LNCAP (cell line): Measurements from ENCODE around the gene TRUB2.

Experiments used
- CTCF ChIP-seq: fragments of 450-650 bp; IDR thresholded peaks from 2 replicates; pipeline ENCODE4 v1.5.1; 2017; ENCODE audit warnings: mild to moderate bottlenecking

Gene TRUB2

DNA sequence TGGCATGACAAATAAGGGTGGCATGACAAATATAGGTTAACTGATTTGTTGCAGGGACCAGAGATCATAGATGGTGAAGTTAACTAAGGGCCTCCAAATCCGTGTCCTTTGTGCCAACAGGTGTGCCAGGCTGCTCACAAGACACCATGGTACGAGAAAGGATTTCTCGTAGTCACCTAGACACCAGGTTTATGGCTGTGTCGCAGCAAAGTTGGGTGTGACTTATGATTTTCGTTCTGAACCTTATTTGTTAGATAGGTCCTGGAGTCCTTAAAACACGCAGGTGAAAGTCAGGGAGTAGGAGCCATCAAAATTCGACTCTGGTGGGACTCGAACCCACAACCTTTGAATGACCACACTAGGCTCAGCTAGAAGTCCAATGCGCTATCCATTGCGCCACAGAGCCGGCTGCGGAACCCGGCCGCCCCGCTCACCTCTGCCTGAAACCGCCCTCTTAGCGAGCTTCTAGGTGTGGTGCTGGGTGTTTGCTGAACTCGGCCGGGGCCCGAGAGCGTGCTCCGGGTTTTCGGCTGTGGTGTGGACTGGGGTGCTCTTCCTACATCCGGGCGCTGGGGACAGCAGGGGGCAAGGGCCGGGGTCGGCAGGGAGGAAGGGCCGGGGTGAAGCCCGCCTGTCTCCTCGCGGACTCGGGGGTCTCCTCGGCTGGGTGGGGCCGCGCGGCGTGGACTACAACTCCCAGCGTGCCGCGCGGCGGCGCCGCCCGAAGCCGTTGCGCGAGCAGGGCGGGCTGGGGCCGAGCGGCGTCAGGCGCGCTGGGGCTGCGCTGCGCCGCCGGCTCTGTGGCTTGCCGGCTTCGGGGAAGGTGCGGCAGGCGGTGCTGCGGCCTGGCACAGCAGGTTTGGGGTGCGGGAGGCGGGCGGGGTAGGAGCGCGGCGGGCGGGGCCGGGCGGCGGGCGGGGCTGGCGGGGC is 17.8 kb upstream of the TRUB2 start, which contains the start of gene SLC27A4:
Gene SLC27A4 (plus strand): TSS at position 767 of the 930 bp plus-strand sequence. CDS start 2,606 bp downstream, outside the sequence.
- TF ChIP-seq CTCF = no peak

- TF ChIP-seq CTCF = no peak
These were observed 15.7 kb upstream of the TRUB2 start for GRCh38 chr9:128337936-128338335.

DNA sequence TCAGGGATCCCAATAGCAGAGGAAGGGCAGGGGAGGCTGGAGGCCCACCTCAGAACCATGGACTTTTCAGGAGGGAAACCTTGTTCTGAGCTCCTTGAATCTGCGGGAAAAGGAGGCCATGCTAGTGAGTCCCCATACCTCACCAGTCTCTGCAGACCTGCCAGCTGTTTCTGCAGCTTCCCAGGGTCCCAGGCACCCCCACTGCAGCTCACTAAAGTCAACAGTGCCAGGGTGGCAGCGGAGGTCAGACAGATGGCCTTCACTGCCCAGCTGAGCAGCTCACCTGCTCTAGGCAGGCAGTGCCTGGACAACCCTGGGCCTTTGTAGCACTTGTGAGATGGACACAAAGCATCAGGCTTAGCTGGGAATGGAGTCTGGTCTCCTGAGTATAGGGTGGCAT is 13.7 kb upstream of the TRUB2 start:
- TF ChIP-seq CTCF = no peak

GRCh38 chr9:128335161-128335560 is 12.9 kb upstream of the TRUB2 start:
- TF ChIP-seq CTCF = no peak

DNA sequence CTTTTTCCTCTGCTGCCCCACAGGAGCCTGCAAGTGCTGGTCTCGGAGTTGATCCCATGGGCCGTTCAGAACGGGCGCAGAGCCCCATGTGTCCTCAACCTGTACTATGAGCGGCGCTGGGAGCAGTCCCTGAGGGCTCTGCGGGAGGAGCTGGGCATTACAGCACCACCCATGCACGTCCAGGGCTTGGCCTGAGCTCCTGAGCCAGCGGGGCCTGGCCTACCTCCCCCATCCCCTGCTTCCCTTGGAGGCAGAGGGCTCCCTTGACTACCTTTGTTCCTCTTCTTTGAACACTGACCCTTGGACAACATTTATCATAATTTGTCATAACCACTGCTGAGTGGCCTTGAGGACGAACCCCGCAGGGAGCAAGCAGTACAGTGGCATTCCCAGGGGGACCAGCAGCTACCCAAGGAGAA is 11.2 kb upstream of the TRUB2 start:
- no peak for TF ChIP-seq CTCF

DNA sequence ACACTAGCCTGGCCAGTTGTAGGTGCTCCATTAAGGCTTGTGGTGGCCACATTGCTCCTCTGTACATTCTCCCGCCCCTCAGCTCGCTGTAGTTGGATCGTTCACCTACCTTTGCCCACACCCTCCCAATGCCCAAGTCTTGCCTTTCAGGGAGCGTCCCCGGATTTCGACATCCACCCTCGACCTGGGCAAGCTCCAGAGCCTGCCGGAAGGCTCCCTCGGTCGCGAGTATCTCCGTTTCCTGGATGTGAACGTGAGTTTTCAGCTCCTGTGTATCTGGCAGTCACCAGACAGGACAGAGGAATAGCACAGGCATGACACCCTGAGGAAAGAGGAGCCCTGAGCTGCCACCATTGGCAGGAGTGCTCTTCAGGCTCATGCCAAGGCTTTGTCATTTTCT is 3.4 kb upstream of the TRUB2 start:
- no peak for TF ChIP-seq CTCF

GRCh38 chr9:128324401-128324800 is 2.2 kb upstream of the TRUB2 start:
- TF ChIP-seq CTCF = no peak
